ENCODE results near the gene ERC2.

DNA sequence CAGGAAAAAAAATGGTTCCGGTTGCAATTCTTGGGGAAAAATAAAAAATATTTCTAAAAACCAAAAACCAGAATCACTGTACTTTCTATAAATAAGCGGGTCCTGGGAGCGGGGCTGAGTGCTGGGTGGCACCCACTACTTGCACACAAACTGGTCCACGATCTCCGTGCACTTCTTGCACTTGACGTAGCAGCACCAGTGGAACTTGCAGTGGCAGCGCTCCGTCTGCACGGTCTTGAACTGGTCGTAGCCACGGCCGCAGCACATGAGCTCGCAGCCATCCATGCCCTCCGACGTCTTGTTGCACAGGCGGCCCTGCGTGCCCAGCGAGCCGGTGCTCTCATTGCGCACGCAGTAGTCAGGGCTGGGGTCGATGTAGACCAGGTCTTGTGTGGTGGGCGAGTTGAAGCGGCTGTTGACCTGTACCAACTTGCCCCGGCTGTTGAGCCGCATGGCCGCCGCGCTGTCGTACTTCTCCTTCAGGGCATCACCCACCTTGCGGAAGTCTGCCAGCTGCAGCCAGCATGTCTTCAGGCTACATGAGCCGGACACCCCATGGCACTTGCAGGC is 998.2 kb downstream of the ERC2 start:
- TF ChIP-seq, protein P1, sequence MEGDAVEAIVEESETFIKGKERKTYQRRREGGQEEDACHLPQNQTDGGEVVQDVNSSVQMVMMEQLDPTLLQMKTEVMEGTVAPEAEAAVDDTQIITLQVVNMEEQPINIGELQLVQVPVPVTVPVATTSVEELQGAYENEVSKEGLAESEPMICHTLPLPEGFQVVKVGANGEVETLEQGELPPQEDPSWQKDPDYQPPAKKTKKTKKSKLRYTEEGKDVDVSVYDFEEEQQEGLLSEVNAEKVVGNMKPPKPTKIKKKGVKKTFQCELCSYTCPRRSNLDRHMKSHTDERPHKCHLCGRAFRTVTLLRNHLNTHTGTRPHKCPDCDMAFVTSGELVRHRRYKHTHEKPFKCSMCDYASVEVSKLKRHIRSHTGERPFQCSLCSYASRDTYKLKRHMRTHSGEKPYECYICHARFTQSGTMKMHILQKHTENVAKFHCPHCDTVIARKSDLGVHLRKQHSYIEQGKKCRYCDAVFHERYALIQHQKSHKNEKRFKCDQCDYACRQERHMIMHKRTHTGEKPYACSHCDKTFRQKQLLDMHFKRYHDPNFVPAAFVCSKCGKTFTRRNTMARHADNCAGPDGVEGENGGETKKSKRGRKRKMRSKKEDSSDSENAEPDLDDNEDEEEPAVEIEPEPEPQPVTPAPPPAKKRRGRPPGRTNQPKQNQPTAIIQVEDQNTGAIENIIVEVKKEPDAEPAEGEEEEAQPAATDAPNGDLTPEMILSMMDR (IDR thresholded peaks at IDR 0.05; ENCODE audit: insufficient read depth, low read depth, low read length) = no peak
- TF ChIP-seq EZH2 (IDR thresholded peaks at IDR 0.05; ENCODE audit: insufficient read depth, low read length) = no peak

Measured in astrocyte (in vitro differentiated cells and primary cell).